Measurements from ENCODE around the gene G6PC1.
"Not testable (repeated sequence)": the region's sequence is repeated elsewhere in the genome, so short reads cannot be mapped to it uniquely, and the experiment has no call there.

G6PC1 gene

GRCh38 chr17:42901535-42902229 is 1.1 kb downstream of the G6PC1 start:
- no peak for DNase-seq (ENCODE audit: low read depth)

GRCh38 chr17:42904110-42904469 is 3.5 kb downstream of the G6PC1 start:
- DNase-seq (ENCODE audit: low read depth), result no peak

GRCh38 chr17:42906772-42907446 is 6.3 kb downstream of the G6PC1 start:
- DNase-seq (ENCODE audit: low read depth), result no peak

- no peak for DNase-seq (ENCODE audit: low read depth)
These were observed 8.5 kb downstream of the G6PC1 start for GRCh38 chr17:42908872-42909700.

- no peak for DNase-seq (ENCODE audit: low read depth)
These were observed 12.9 kb downstream of the G6PC1 start for GRCh38 chr17:42913522-42913921.

GRCh38 chr17:42913981-42914617 is 13.5 kb downstream of the G6PC1 start:
- DNase-seq (ENCODE audit: low read depth), result no peak

- DNase-seq (ENCODE audit: low read depth), result not testable (repeated sequence)
These were observed 14.7 kb downstream of the G6PC1 start for GRCh38 chr17:42915288-42915687.

GRCh38 chr17:42916388-42917235 is 16.0 kb downstream of the G6PC1 start:
- not testable (repeated sequence) for DNase-seq (ENCODE audit: low read depth)

GRCh38 chr17:42917236-42917603 is 16.6 kb downstream of the G6PC1 start:
- DNase-seq (ENCODE audit: low read depth), result no peak

GRCh38 chr17:42918902-42919521 is 18.4 kb downstream of the G6PC1 start:
- no peak for DNase-seq (ENCODE audit: low read depth)

GRCh38 chr17:42919522-42920077 is 19.0 kb downstream of the G6PC1 start:
- not testable (repeated sequence) for DNase-seq (ENCODE audit: low read depth)

GRCh38 chr17:42920106-42920900 is 19.7 kb downstream of the G6PC1 start:
- DNase-seq (ENCODE audit: low read depth), result no peak

GRCh38 chr17:42920922-42921321 is 20.3 kb downstream of the G6PC1 start:
- DNase-seq (ENCODE audit: low read depth), result no peak

- no peak for DNase-seq (ENCODE audit: low read depth)
These were observed 21.7 kb downstream of the G6PC1 start for GRCh38 chr17:42922294-42922693.

GRCh38 chr17:42923472-42923871 is 22.9 kb downstream of the G6PC1 start:
- not testable (repeated sequence) for DNase-seq (ENCODE audit: low read depth)

GRCh38 chr17:42924891-42925290 is 24.3 kb downstream of the G6PC1 start:
- DNase-seq (ENCODE audit: low read depth), result no peak

GRCh38 chr17:42928714-42929496 is 28.3 kb downstream of the G6PC1 start:
- peak; percentile 29 for DNase-seq (ENCODE audit: low read depth)

- DNase-seq (ENCODE audit: low read depth), result no peak
These were observed 28.9 kb downstream of the G6PC1 start for GRCh38 chr17:42929497-42929844.
